Lower lobe of right lung (tissue), 2 donors: Measurements from ENCODE around the gene ANKRD12. TPM values are rescaled to one million over a fixed set of nuclear protein-coding genes. Genes with fewer than 3 reads are reported as not detected.

Experiments used
- ATAC-seq, 2 donors: fragments of 200-7000 bp; cut with Tn5 transposase; one replicate each; pipeline ENCODE4 v1.9.1; 2020 to 2022; ENCODE audit warnings: mild to moderate bottlenecking in 2 of 2, moderate library complexity in 2 of 2
- DNase-seq: peaks from one replicate; pipeline ENCODE4 v3.0.0-alpha.2; 2020
- H3K27ac ChIP-seq: fragments of 200-600 bp; one replicate; pipeline ENCODE4 v1.8.0; 2022
- H3K27me3 ChIP-seq: fragments of 200-600 bp; one replicate; pipeline ENCODE4 v1.8.0; 2022; ENCODE audit warnings: low read depth
- H3K36me3 ChIP-seq: fragments of 200-600 bp; one replicate; pipeline ENCODE4 v1.8.0; 2022; ENCODE audit warnings: mild to moderate bottlenecking
- H3K4me1 ChIP-seq: fragments of 200-600 bp; one replicate; pipeline ENCODE4 v1.8.0; 2022
- H3K4me3 ChIP-seq: fragments of 200-600 bp; one replicate; pipeline ENCODE4 v1.8.0; 2022; ENCODE audit warnings: mild to moderate bottlenecking
- H3K9me3 ChIP-seq: fragments of 200-600 bp; one replicate; pipeline ENCODE4 v1.8.0; 2022
- intact Hi-C: fragments of 100-400 bp; cut with DNase I; formaldehyde crosslinking; loops from one replicate; pipeline ENCODE4 v1.11.0; 2022
- total RNA-seq: library from RNA; stranded (reverse); fragmentation: NEBNext Ultra II Directional; extraction: Animal tissue kit (Norgen Biotek cat#: 25700); gene quantifications from one replicate; pipeline ENCODE4 v1.2.1, GENCODE V29; 2021
- TF ChIP-seq, protein P1 (sequence below): fragments of 200-600 bp; IDR thresholded peaks from one replicate; pipeline ENCODE4 v1.8.0; 2022; ENCODE audit warnings: antibody characterized with exemption, mild to moderate bottlenecking
- donor health status: DM: no; HTN: yes; CAD: no; lungs with severe emphysema.

Gene ANKRD12
- total RNA-seq, 1 donor from 2014 or later = 77.7 TPM

- H3K36me3 ChIP-seq = peaks cover 86% of the 10 kb centered on the region
- H3K4me1 ChIP-seq = no peaks in the 10 kb centered on the region
- no peak overlapping the region for H3K27ac ChIP-seq
- TF ChIP-seq, protein P1, sequence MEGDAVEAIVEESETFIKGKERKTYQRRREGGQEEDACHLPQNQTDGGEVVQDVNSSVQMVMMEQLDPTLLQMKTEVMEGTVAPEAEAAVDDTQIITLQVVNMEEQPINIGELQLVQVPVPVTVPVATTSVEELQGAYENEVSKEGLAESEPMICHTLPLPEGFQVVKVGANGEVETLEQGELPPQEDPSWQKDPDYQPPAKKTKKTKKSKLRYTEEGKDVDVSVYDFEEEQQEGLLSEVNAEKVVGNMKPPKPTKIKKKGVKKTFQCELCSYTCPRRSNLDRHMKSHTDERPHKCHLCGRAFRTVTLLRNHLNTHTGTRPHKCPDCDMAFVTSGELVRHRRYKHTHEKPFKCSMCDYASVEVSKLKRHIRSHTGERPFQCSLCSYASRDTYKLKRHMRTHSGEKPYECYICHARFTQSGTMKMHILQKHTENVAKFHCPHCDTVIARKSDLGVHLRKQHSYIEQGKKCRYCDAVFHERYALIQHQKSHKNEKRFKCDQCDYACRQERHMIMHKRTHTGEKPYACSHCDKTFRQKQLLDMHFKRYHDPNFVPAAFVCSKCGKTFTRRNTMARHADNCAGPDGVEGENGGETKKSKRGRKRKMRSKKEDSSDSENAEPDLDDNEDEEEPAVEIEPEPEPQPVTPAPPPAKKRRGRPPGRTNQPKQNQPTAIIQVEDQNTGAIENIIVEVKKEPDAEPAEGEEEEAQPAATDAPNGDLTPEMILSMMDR = no peak
- H3K9me3 ChIP-seq = no peaks in the 10 kb centered on the region
- ATAC-seq (no peak), DNase-seq (no peak)
- intact Hi-C loops = no loop called here
- no peak overlapping the region for H3K4me3 ChIP-seq
- no peaks in the 10 kb centered on the region for H3K27me3 ChIP-seq
These were observed 141.4 kb downstream of the ANKRD12 start for GRCh38 chr18:9278028-9278427.

DNA sequence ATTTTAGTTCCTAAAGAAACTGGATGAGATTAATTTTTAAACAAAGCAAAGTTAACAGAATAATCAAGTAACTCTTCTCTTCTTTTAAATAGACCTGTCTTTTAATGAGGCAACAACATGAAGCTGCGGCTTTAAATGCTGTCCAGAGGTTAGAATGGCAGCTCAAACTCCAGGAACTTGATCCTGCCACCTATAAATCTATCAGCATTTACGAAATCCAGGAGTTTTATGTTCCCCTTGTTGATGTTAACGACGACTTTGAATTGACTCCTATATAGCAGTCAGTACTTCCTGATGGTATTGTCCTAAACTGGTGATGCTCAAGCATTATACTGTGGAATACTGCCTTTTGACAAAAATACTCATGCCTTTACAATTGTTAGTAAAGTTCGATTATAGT, 144.3 kb downstream of the ANKRD12 start:
- H3K27ac ChIP-seq = no peak overlapping the region
- TF ChIP-seq, protein P1 = no peak
- DNase-seq = no peak
- H3K36me3 ChIP-seq = peaks cover 61% of the 10 kb centered on the region
- no peaks in the 10 kb centered on the region for H3K4me1 ChIP-seq
- no peak for ATAC-seq
- H3K9me3 ChIP-seq = no peaks in the 10 kb centered on the region
- no peak overlapping the region for H3K4me3 ChIP-seq
- intact Hi-C loops = no loop called here
- H3K27me3 ChIP-seq = no peaks in the 10 kb centered on the region

- H3K9me3 ChIP-seq = no peaks in the 10 kb centered on the region
- DNase-seq = no peak
- TF ChIP-seq, protein P1 = no peak
These were observed 145.2 kb downstream of the ANKRD12 start for GRCh38 chr18:9281780-9282179.

DNA sequence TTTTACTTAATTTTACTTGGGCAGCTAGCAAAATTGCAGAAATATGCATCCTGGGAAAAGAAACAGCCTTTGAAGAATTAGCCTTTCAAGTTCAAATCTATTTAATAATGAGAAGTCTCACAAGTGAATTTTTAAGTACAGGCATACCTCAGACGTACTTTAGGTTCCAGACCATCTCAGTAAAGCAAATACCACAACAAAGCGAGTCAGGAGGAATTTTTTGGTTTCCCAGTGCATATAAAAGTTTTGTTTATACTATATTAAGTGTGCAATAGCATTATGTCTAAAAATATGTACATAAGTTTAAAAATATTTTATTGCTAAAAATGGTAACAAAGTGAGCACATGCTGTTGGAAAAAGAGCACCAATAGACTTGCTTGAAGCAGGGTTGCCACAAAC, 147.2 kb downstream of the ANKRD12 start:
- TF ChIP-seq, protein P1 = no peak
- Histone ChIP-seq H3K27ac (no peak overlapping the region), H3K27me3 (no peaks in the 10 kb centered on the region), H3K36me3 (peaks cover 34% of the 10 kb centered on the region), H3K4me1 (no peaks in the 10 kb centered on the region), H3K4me3 (no peak overlapping the region), H3K9me3 (no peaks in the 10 kb centered on the region)
- intact Hi-C loops = no loop called here
- DNase-seq (no peak), ATAC-seq (no peak)

More at GRCh38 chr18:9281780-9282179, 145.2 kb downstream of the ANKRD12 start:
- H3K4me3 ChIP-seq = no peak overlapping the region
- H3K27ac ChIP-seq = no peak overlapping the region
- H3K4me1 ChIP-seq = no peaks in the 10 kb centered on the region
- H3K27me3 ChIP-seq = no peaks in the 10 kb centered on the region
- intact Hi-C loops = no loop called here
- no peak for ATAC-seq
- peaks cover 51% of the 10 kb centered on the region for H3K36me3 ChIP-seq

DNA sequence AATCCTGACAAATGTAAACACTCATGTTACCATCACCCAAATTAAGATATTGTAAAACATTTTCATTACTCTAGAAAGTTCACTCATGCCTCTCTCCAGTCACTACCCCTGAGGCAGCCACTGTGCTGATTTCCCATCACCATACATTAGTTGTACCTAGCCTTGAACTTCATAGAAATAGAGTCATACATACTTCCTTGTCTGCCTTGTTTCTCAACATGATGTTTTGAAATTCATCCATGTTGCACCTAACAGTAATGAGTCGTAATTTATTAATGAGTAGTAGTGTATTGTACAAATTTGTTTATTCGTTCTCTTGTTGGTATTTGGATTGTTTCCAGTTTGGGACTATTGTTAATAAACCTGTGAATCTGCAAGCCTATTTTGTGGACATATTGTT, 149.0 kb downstream of the ANKRD12 start:
- Histone ChIP-seq H3K4me3 (no peak overlapping the region), H3K4me1 (no peaks in the 10 kb centered on the region), H3K27me3 (no peaks in the 10 kb centered on the region), H3K36me3 (peaks cover 16% of the 10 kb centered on the region), H3K9me3 (peaks cover 2% of the 10 kb centered on the region), H3K27ac (no peak overlapping the region)
- DNase-seq = no peak
- intact Hi-C loops = no loop called here
- TF ChIP-seq, protein P1 = no peak
- ATAC-seq = no peak

GRCh38 chr18:9287036-9287435, 150.5 kb downstream of the ANKRD12 start:
- ATAC-seq = no peak
- intact Hi-C loops = no loop called here
- TF ChIP-seq, protein P1 = no peak

More at GRCh38 chr18:9287036-9287435, 150.5 kb downstream of the ANKRD12 start:
- Histone ChIP-seq H3K4me3 (no peak overlapping the region), H3K27ac (no peak overlapping the region), H3K27me3 (no peaks in the 10 kb centered on the region), H3K36me3 (peaks cover 7% of the 10 kb centered on the region), H3K4me1 (no peaks in the 10 kb centered on the region), H3K9me3 (peaks cover 5% of the 10 kb centered on the region)
- no peak for DNase-seq
